T-helper 1 cell treated with Interleukin-12 subunit alpha and Interleukin-12 subunit beta and Interleukin-4 antibody, amounts not matched to agents 30 μg/mL and 1 μg/mL, for 36 hours (primary cell): ENCODE measurements around the gene MRPL21.

Source experiments
- H3K27ac Mint-ChIP-seq: one replicate; pipeline ENCODE4 v1.8.0; 2021; ENCODE audit warnings: mild to moderate bottlenecking, mixed read lengths
- H3K27me3 Mint-ChIP-seq: one replicate; pipeline ENCODE4 v1.8.0; 2021; ENCODE audit warnings: low read depth, mixed read lengths
- H3K36me3 Mint-ChIP-seq: one replicate; pipeline ENCODE4 v1.8.0; 2021; ENCODE audit warnings: low read depth, mixed read lengths
- H3K4me1 Mint-ChIP-seq: one replicate; pipeline ENCODE4 v1.8.0; 2021; ENCODE audit warnings: low read depth, mixed read lengths
- H3K4me3 Mint-ChIP-seq: one replicate; pipeline ENCODE4 v1.8.0; 2021; ENCODE audit warnings: mild to moderate bottlenecking, moderate library complexity, mixed read lengths
- H3K9me3 Mint-ChIP-seq: one replicate; pipeline ENCODE4 v1.8.0; 2021; ENCODE audit warnings: mixed read lengths

MRPL21 gene

GRCh38 chr11:68854273-68854958 lies 49.2 kb downstream of the MRPL21 start:
- no peaks in the 10 kb centered on the region for H3K4me1 Mint-ChIP-seq
- no peaks in the 10 kb centered on the region for H3K9me3 Mint-ChIP-seq
- H3K27ac Mint-ChIP-seq, result no peak overlapping the region
- no peak overlapping the region for H3K4me3 Mint-ChIP-seq
- peaks cover 50% of the 10 kb centered on the region for H3K27me3 Mint-ChIP-seq
- H3K36me3 Mint-ChIP-seq, result no peaks in the 10 kb centered on the region

GRCh38 chr11:68852628-68853027 lies 51.0 kb downstream of the MRPL21 start:
- no peaks in the 10 kb centered on the region for H3K4me1 Mint-ChIP-seq
- H3K27ac Mint-ChIP-seq, result no peak overlapping the region
- peaks cover 48% of the 10 kb centered on the region for H3K27me3 Mint-ChIP-seq
- no peak overlapping the region for H3K4me3 Mint-ChIP-seq
- H3K9me3 Mint-ChIP-seq, result no peaks in the 10 kb centered on the region
- no peaks in the 10 kb centered on the region for H3K36me3 Mint-ChIP-seq

- H3K27me3 Mint-ChIP-seq, result peaks cover 30% of the 10 kb centered on the region
- H3K27ac Mint-ChIP-seq, result no peak overlapping the region
- H3K4me1 Mint-ChIP-seq, result peaks cover 8% of the 10 kb centered on the region
- no peak overlapping the region for H3K4me3 Mint-ChIP-seq
- H3K36me3 Mint-ChIP-seq, result no peaks in the 10 kb centered on the region
- H3K9me3 Mint-ChIP-seq, result no peaks in the 10 kb centered on the region
Measured at GRCh38 chr11:68848429-68848828, 55.2 kb downstream of the MRPL21 start.

- Mint-ChIP-seq H3K27me3 (peaks cover 24% of the 10 kb centered on the region), H3K9me3 (no peaks in the 10 kb centered on the region), H3K4me3 (no peak overlapping the region), H3K36me3 (peaks cover 1% of the 10 kb centered on the region), H3K4me1 (peaks cover 16% of the 10 kb centered on the region), H3K27ac (no peak overlapping the region)
Measured at GRCh38 chr11:68847395-68847794, 56.2 kb downstream of the MRPL21 start.

- no peaks in the 10 kb centered on the region for H3K9me3 Mint-ChIP-seq
- peaks cover 21% of the 10 kb centered on the region for H3K27me3 Mint-ChIP-seq
- peaks cover 20% of the 10 kb centered on the region for H3K4me1 Mint-ChIP-seq
- no peak overlapping the region for H3K27ac Mint-ChIP-seq
- peaks cover 1% of the 10 kb centered on the region for H3K36me3 Mint-ChIP-seq
- H3K4me3 Mint-ChIP-seq, result peak overlapping the region; percentile 4
Measured at GRCh38 chr11:68845351-68846002, 58.2 kb downstream of the MRPL21 start.

- no peaks in the 10 kb centered on the region for H3K9me3 Mint-ChIP-seq
- peaks cover 26% of the 10 kb centered on the region for H3K4me1 Mint-ChIP-seq
- H3K27me3 Mint-ChIP-seq, result peaks cover 21% of the 10 kb centered on the region
- peaks cover 1% of the 10 kb centered on the region for H3K36me3 Mint-ChIP-seq
- H3K27ac Mint-ChIP-seq, result no peak overlapping the region
- no peak overlapping the region for H3K4me3 Mint-ChIP-seq
Measured at GRCh38 chr11:68844801-68845200, 58.8 kb downstream of the MRPL21 start.

- H3K27ac Mint-ChIP-seq, result no peak overlapping the region
- H3K4me1 Mint-ChIP-seq, result peaks cover 31% of the 10 kb centered on the region
- H3K36me3 Mint-ChIP-seq, result peaks cover 1% of the 10 kb centered on the region
- no peak overlapping the region for H3K4me3 Mint-ChIP-seq
- H3K9me3 Mint-ChIP-seq, result no peaks in the 10 kb centered on the region
- H3K27me3 Mint-ChIP-seq, result peaks cover 21% of the 10 kb centered on the region
Measured at GRCh38 chr11:68844376-68844775, 59.3 kb downstream of the MRPL21 start.

GRCh38 chr11:68843703-68844312 lies 59.8 kb downstream of the MRPL21 start:
- Mint-ChIP-seq H3K27me3 (peaks cover 21% of the 10 kb centered on the region), H3K36me3 (peaks cover 1% of the 10 kb centered on the region), H3K9me3 (no peaks in the 10 kb centered on the region), H3K4me3 (peak overlapping the region; percentile 85), H3K27ac (peak overlapping the region; percentile 69), H3K4me1 (peaks cover 32% of the 10 kb centered on the region)

- Mint-ChIP-seq H3K36me3 (peaks cover 1% of the 10 kb centered on the region), H3K27ac (peak overlapping the region; percentile 78), H3K4me1 (peaks cover 34% of the 10 kb centered on the region), H3K9me3 (no peaks in the 10 kb centered on the region), H3K27me3 (peaks cover 21% of the 10 kb centered on the region), H3K4me3 (peak overlapping the region; percentile 85)
Measured at GRCh38 chr11:68843052-68843561, 60.5 kb downstream of the MRPL21 start.

- peak overlapping the region; percentile 85 for H3K4me3 Mint-ChIP-seq
- H3K27me3 Mint-ChIP-seq, result peaks cover 21% of the 10 kb centered on the region
- no peaks in the 10 kb centered on the region for H3K9me3 Mint-ChIP-seq
- peaks cover 39% of the 10 kb centered on the region for H3K4me1 Mint-ChIP-seq
- peaks cover 1% of the 10 kb centered on the region for H3K36me3 Mint-ChIP-seq
- peak overlapping the region; percentile 78 for H3K27ac Mint-ChIP-seq
Measured at GRCh38 chr11:68842427-68843051, 61.1 kb downstream of the MRPL21 start.

GRCh38 chr11:68841718-68842426 lies 61.8 kb downstream of the MRPL21 start, which contains the start of gene CPT1A:
CPT1A (minus strand) TSS chr11:68841916; CDS start chr11:68815474, 26,442 bp downstream.
- Mint-ChIP-seq H3K36me3 (peaks cover 1% of the 10 kb centered on the region), H3K9me3 (no peaks in the 10 kb centered on the region), H3K27ac (peak within 1 kb of the TSS; percentile 78), H3K4me1 (peaks cover 39% of the 10 kb centered on the region), H3K27me3 (peaks cover 16% of the 10 kb centered on the region), H3K4me3 (peak within 1 kb of the TSS; percentile 85)
